IMR-90 (cell line): ENCODE data around the gene DMXL1. TPM values are rescaled to one million over a fixed set of nuclear protein-coding genes. Genes with fewer than 3 reads are reported as not detected.
"Not testable (repeated sequence)": the region's sequence is repeated elsewhere in the genome, so short reads cannot be mapped to it uniquely, and the experiment has no call there.

Source experiments
- ATAC-seq: fragments of 200-7000 bp; cut with Tn5 transposase; 2 replicates; pipeline ENCODE4 v1.9.1; 2020; ENCODE audit warnings: low read depth, mild to moderate bottlenecking, moderate library complexity
- BruUV-seq: library from RNA; stranded (reverse); fragments of 400-500 nt; replicated peaks from 2 replicates; lab custom pipeline; 2021; lab: Mats Ljungman, UMichigan
- CTCF ChIA-PET: fragments of 300-600 bp; formaldehyde crosslinking; extraction: SDS; loops from one replicate; lab custom pipeline; 2021; ENCODE audit warnings: antibody characterized with exemption; lab: Yijun Ruan, JAX
- POLR2A ChIA-PET: fragments of 300-600 bp; sonication (Branson Sonifier 250); formaldehyde crosslinking; loops from one replicate; lab custom pipeline; 2022; ENCODE audit warnings: antibody characterized with exemption; ENCODE audit not compliant: unreplicated experiment; lab: Charles Lee
- DNase-seq: peaks from one replicate; pipeline ENCODE4 v3.0.0; 2013
- H2AFZ ChIP-seq: replicated peaks from 2 replicates; pipeline ENCODE3; 2013; ENCODE audit warnings: low read length, mild to moderate bottlenecking; ENCODE audit not compliant: poor library complexity
- H2AK5ac ChIP-seq: 2 replicates; pipeline ENCODE4 v1.6.1; 2013; ENCODE audit warnings: low read depth, low read length, inconsistent platforms
- H2AK9ac ChIP-seq: replicated peaks from 2 replicates; pipeline ENCODE3; 2013; ENCODE audit warnings: mild to moderate bottlenecking, low read depth, low read length, moderate library complexity; ENCODE audit not compliant: poor library complexity
- H2BK120ac ChIP-seq: 2 replicates; pipeline ENCODE4 v1.6.1; 2013; ENCODE audit warnings: low read depth, low read length, inconsistent platforms
- H2BK15ac ChIP-seq: 3 replicates; pipeline ENCODE4 v1.6.1; 2013; ENCODE audit warnings: low read depth, low read length, inconsistent platforms
- H2BK20ac ChIP-seq: 2 replicates; pipeline ENCODE4 v1.6.1; 2013; ENCODE audit warnings: low read depth, mild to moderate bottlenecking, inconsistent platforms, low read length, moderate library complexity
- H2BK5ac ChIP-seq: 2 replicates; pipeline ENCODE4 v1.6.1; 2013; ENCODE audit warnings: mild to moderate bottlenecking, low read depth, low read length, inconsistent platforms; ENCODE audit not compliant: poor library complexity, severe bottlenecking
- H3K14ac ChIP-seq: replicated peaks from 2 replicates; pipeline ENCODE4 v1.6.1; 2013; ENCODE audit warnings: low read depth, low read length, inconsistent platforms
- H3K18ac ChIP-seq: 2 replicates; pipeline ENCODE4 v1.6.1; 2013; ENCODE audit warnings: low read depth, low read length, control low read depth
- H3K23ac ChIP-seq: 2 replicates; pipeline ENCODE4 v1.6.1; 2013; ENCODE audit warnings: low read depth, low read length, inconsistent platforms
- H3K27ac ChIP-seq: 2 replicates; pipeline ENCODE4 v1.5.1; 2013; ENCODE audit warnings: mild to moderate bottlenecking, control low read depth, low read length; ENCODE audit not compliant: insufficient read depth
- H3K27me3 ChIP-seq: 2 replicates; pipeline ENCODE4 v1.6.1; 2013; ENCODE audit warnings: low read length; ENCODE audit not compliant: control insufficient read depth, insufficient read depth
- H3K36me3 ChIP-seq: 2 replicates; pipeline ENCODE4 v1.6.1; 2013; ENCODE audit warnings: low read length, mixed read lengths; ENCODE audit not compliant: control insufficient read depth, insufficient read depth
- H3K4ac ChIP-seq: 2 replicates; pipeline ENCODE4 v1.6.1; 2013; ENCODE audit warnings: low read depth, low read length, inconsistent platforms
- H3K4me1 ChIP-seq: 2 replicates; pipeline ENCODE4 v1.6.1; 2013; ENCODE audit warnings: low read length, mixed read lengths; ENCODE audit not compliant: control insufficient read depth, insufficient read depth
- H3K4me2 ChIP-seq: 2 replicates; pipeline ENCODE4 v1.6.1; 2013; ENCODE audit warnings: low read depth, mild to moderate bottlenecking, control low read depth, low read length, moderate library complexity
- H3K4me3 ChIP-seq: 2 replicates; pipeline ENCODE4 v1.5.1; 2013; ENCODE audit warnings: low read depth, mild to moderate bottlenecking, control low read depth, low read length, moderate library complexity; ENCODE audit not compliant: insufficient read depth
- H3K56ac ChIP-seq: 2 replicates; pipeline ENCODE4 v1.6.1; 2013; ENCODE audit warnings: low read length, inconsistent platforms; ENCODE audit not compliant: insufficient read depth; ENCODE audit errors: extremely low read depth
- H3K79me1 ChIP-seq, 2 experiments: 2 replicates each; pipeline ENCODE4 v1.6.1; 2013; ENCODE audit warnings: low read length in 2 of 2, inconsistent platforms in 1 of 2, low read depth in 1 of 2
- H3K9ac ChIP-seq: 2 replicates; pipeline ENCODE4 v1.6.1; 2013; ENCODE audit warnings: low read depth, low read length, control low read depth
- H3K9me1 ChIP-seq: 2 replicates; pipeline ENCODE4 v1.6.1; 2013; ENCODE audit warnings: low read length, inconsistent platforms; ENCODE audit not compliant: insufficient read depth
- H3K9me3 ChIP-seq: 2 replicates; pipeline ENCODE4 v1.6.1; 2013; ENCODE audit warnings: low read length; ENCODE audit not compliant: control insufficient read depth, insufficient read depth
- H4K20me1 ChIP-seq: 2 replicates; pipeline ENCODE4 v1.6.1; 2013; ENCODE audit warnings: low read length, inconsistent platforms; ENCODE audit not compliant: insufficient read depth
- H4K5ac ChIP-seq: 2 replicates; pipeline ENCODE4 v1.6.1; 2013; ENCODE audit warnings: mild to moderate bottlenecking, low read depth, low read length, control low read depth
- H4K8ac ChIP-seq, 2 experiments: 2 replicates each; pipeline ENCODE4 v1.6.1; 2013; ENCODE audit warnings: low read depth in 2 of 2, low read length in 2 of 2, control low read depth in 1 of 2, inconsistent platforms in 1 of 2
- H4K91ac ChIP-seq: 2 replicates; pipeline ENCODE4 v1.6.1; 2013; ENCODE audit warnings: low read depth, low read length, inconsistent platforms; ENCODE audit not compliant: insufficient read depth
- WGBS, 2 experiments: methylation state at CpG; one replicate each; pipeline versions ENCODE4 v1.1.5 to v1.1.7; 2013; ENCODE audit warnings: missing lambda C conversion rate in 2 of 2; ENCODE audit not compliant: insufficient read length in 1 of 2; ENCODE audit errors: extremely low coverage in 2 of 2; 5-methylcytosine and 5-hydroxymethylcytosine counted together
- dilution Hi-C: fragments of 300-500 bp; cut with HindIII; formaldehyde crosslinking; loops from one replicate; pipeline ENCODE4 v1.14.3; 2018; ENCODE audit warnings: low sequenced_read_pairs; ENCODE audit not compliant: unreplicated experiment
- in situ Hi-C: fragments of 300-500 bp; cut with MboI; formaldehyde crosslinking; loops from 3 replicates; pipeline ENCODE4 v1.14.3; 2019; ENCODE audit warnings: low sequenced_read_pairs, inconsistent platforms, mixed read lengths
- intact Hi-C: fragments of 100-400 bp; cut with micrococcal nuclease; formaldehyde crosslinking; loops from 2 replicates; pipeline ENCODE4 v1.10.0; 2022
- polyA plus RNA-seq, 3 experiments: library from polyadenylated mRNA; depleted of rRNA; stranded (reverse); fragments of >200 nt; gene quantifications; 2 replicates each; pipeline ENCODE4 v1.2.3, GENCODE V29; 2012; ENCODE audit warnings: low replicate concordance in 1 of 3
- total RNA-seq: library from RNA; depleted of rRNA; stranded (reverse); fragments of >200 nt; gene quantifications from 2 replicates; pipeline ENCODE4 v1.2.3, GENCODE V29; 2012

The DMXL1 gene
- total and polyA plus RNA-seq, 2 of the 4 experiments (the other 2 are of a cell fraction) = 8.1 to 21.5 TPM

GRCh38 chr5:119239826-119240225 lies 168.9 kb downstream of the DMXL1 start:
- H2BK120ac ChIP-seq, H3K4me1 ChIP-seq, H3K4me3 ChIP-seq, H3K18ac ChIP-seq, H4K5ac ChIP-seq, CTCF ChIA-PET, H3K14ac ChIP-seq, H3K27ac ChIP-seq, intact Hi-C loops, H2AK5ac ChIP-seq, dilution Hi-C loops, H3K9ac ChIP-seq, ATAC-seq, H2BK15ac ChIP-seq, H4K8ac ChIP-seq, H3K56ac ChIP-seq, H3K9me1 ChIP-seq, H2AFZ ChIP-seq, BruUV-seq, H2AK9ac ChIP-seq, H3K23ac ChIP-seq, H4K20me1 ChIP-seq, in situ Hi-C loops, H3K9me3 ChIP-seq, H3K4me2 ChIP-seq, H3K27me3 ChIP-seq, DNase-seq, H4K91ac ChIP-seq, H3K79me1 ChIP-seq, H3K36me3 ChIP-seq, H2BK20ac ChIP-seq, H2BK5ac ChIP-seq, POLR2A ChIA-PET, H3K4ac ChIP-seq: not testable (repeated sequence)
- WGBS, 2 experiments = no CpG with 5 or more reads among the region's 3 CpGs
